ENCODE data around the gene PDP2.

The PDP2 gene

DNA sequence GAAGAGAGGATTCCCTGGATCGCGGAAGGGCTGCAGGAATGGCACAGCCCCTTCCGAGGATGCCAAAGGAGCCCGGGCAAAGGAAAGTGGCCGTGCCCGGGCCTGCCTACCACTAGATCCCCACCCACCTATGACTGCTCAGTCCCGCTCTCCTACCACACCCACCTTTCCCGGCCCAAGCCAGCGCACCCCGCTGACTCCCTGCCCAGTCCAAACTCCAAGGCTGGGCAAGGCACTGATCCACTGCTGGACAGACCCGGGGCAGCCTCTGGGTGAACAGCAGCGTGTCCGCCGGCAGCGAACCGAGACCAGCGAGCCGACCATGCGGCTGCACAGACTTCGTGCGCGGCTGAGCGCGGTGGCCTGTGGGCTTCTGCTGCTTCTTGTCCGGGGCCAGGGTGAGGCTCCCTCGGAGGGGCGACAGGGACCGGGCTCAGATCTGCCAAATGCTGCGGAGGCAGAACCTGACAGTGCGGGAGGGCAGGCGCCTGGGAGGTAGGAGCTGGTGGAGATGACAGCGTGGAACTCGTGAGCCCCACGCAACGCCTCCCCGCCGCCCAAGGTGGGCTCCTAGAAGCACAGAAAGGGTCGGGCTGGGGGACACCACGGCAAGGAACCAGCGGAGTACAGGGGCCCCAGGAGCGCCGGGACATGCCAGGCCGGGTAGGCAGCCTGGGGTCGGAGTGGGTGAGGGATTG, 55.1 kb downstream of the PDP2 start, which contains the start of gene CES2:
TSS of gene CES2 (plus strand) at position 203 of the 698 bp plus-strand sequence. CDS start at position 323, 120 bp downstream.
- peaks cover 9% of the 10 kb centered on the region for H3K79me2 ChIP-seq (ENCODE audit: control insufficient read depth, insufficient read depth, low read length, poor library complexity)
- no peak within 1 kb of the TSS for H3K23ac ChIP-seq (ENCODE audit: low read length)
- H3K27ac ChIP-seq (ENCODE audit: low read depth, low read length): peak within 1 kb of the TSS; percentile 46
- H2AK5ac ChIP-seq (ENCODE audit: low read length): peak within 1 kb of the TSS; percentile 96
- DNase-seq: peak in 1 of 2 donors; percentile 25
- H3K79me1 ChIP-seq (ENCODE audit: low read length): peaks cover 8% of the 10 kb centered on the region
- peak within 1 kb of the TSS; percentile 88 for H4K12ac ChIP-seq (ENCODE audit: low read depth, low read length)
- H3K4ac ChIP-seq (ENCODE audit: low read depth, low read length): peak within 1 kb of the TSS; percentile 84
- peaks cover 22% of the 10 kb centered on the region in 2 experiments for H3K36me3 ChIP-seq (ENCODE audit: control insufficient read depth in 1 of 2, insufficient read depth in 2 of 2, low read length in 2 of 2)
- no peaks in the 10 kb centered on the region for H3K27me3 ChIP-seq (ENCODE audit: insufficient read depth, low read length)
- H4K8ac ChIP-seq (ENCODE audit: low read depth, low read length): peak within 1 kb of the TSS; percentile 95
- WGBS (ENCODE audit: extremely low coverage, insufficient coverage, insufficient read length): no CpG with 5 or more reads among the region's 44 CpGs
- H3K4me3 ChIP-seq (ENCODE audit: low read depth, low read length): peak within 1 kb of the TSS; percentile 97
- H4K91ac ChIP-seq (ENCODE audit: low read depth, low read length): peak within 1 kb of the TSS; percentile 91
- peak within 1 kb of the TSS; percentile 81 for H3K4me2 ChIP-seq (ENCODE audit: low read length)
- H3K4me1 ChIP-seq (ENCODE audit: control insufficient read depth in 1 of 2, insufficient read depth in 2 of 2, low read length in 2 of 2): peaks cover 15 to 16% of the 10 kb centered on the region in 2 experiments
- peak within 1 kb of the TSS; percentile 74 for H2BK120ac ChIP-seq (ENCODE audit: insufficient read depth, low read length, poor library complexity)
- H2BK5ac ChIP-seq (ENCODE audit: low read depth, low read length, poor library complexity): peak within 1 kb of the TSS; percentile 58
- peak within 1 kb of the TSS; percentile 96 for H3K14ac ChIP-seq (ENCODE audit: low read length)
- H3K18ac ChIP-seq (ENCODE audit: low read length): peak within 1 kb of the TSS; percentile 98
- H3K9ac ChIP-seq (ENCODE audit: low read length): peak within 1 kb of the TSS; percentile 98
- H2BK12ac ChIP-seq (ENCODE audit: low read length): no peak within 1 kb of the TSS
- no peaks in the 10 kb centered on the region for H3K9me3 ChIP-seq (ENCODE audit: insufficient read depth, low read depth, low read length)
- peak within 1 kb of the TSS; percentile 98 for H2AFZ ChIP-seq (ENCODE audit: insufficient read depth, low read length, poor library complexity)

- peaks cover 32% of the 10 kb centered on the region in 2 experiments for H3K36me3 ChIP-seq (ENCODE audit: control insufficient read depth in 1 of 2, insufficient read depth in 2 of 2, low read length in 2 of 2)
- peaks cover 8% of the 10 kb centered on the region for H3K79me1 ChIP-seq (ENCODE audit: low read length)
- H2AK5ac ChIP-seq (ENCODE audit: low read length): no peak overlapping the region
- no peak overlapping the region for H2BK120ac ChIP-seq (ENCODE audit: insufficient read depth, low read length, poor library complexity)
- H4K91ac ChIP-seq (ENCODE audit: low read depth, low read length): no peak overlapping the region
- H3K4ac ChIP-seq (ENCODE audit: low read depth, low read length): no peak overlapping the region
- no peak overlapping the region for H2AFZ ChIP-seq (ENCODE audit: insufficient read depth, low read length, poor library complexity)
- no peaks in the 10 kb centered on the region for H3K27me3 ChIP-seq (ENCODE audit: insufficient read depth, low read length)
- no peak overlapping the region for H3K18ac ChIP-seq (ENCODE audit: low read length)
- no peak overlapping the region for H3K9ac ChIP-seq (ENCODE audit: low read length)
- H3K4me1 ChIP-seq (ENCODE audit: control insufficient read depth in 1 of 2, insufficient read depth in 2 of 2, low read length in 2 of 2): peaks cover 15 to 16% of the 10 kb centered on the region in 2 experiments
- no peak overlapping the region for H3K4me3 ChIP-seq (ENCODE audit: low read depth, low read length)
- no peaks in the 10 kb centered on the region for H3K9me3 ChIP-seq (ENCODE audit: insufficient read depth, low read depth, low read length)
- no peak overlapping the region for H4K12ac ChIP-seq (ENCODE audit: low read depth, low read length)
- H3K14ac ChIP-seq (ENCODE audit: low read length): no peak overlapping the region
- no peak overlapping the region for H4K8ac ChIP-seq (ENCODE audit: low read depth, low read length)
- H3K27ac ChIP-seq (ENCODE audit: low read depth, low read length): no peak overlapping the region
- H3K4me2 ChIP-seq (ENCODE audit: low read length): no peak overlapping the region
- WGBS (ENCODE audit: extremely low coverage, insufficient coverage, insufficient read length): no CpG with 5 or more reads among the region's 6 CpGs
- no peak overlapping the region for H3K23ac ChIP-seq (ENCODE audit: low read length)
- no peak for DNase-seq
- no peak overlapping the region for H2BK12ac ChIP-seq (ENCODE audit: low read length)
- H2BK5ac ChIP-seq (ENCODE audit: low read depth, low read length, poor library complexity): no peak overlapping the region
- H3K79me2 ChIP-seq (ENCODE audit: control insufficient read depth, insufficient read depth, low read length, poor library complexity): peaks cover 9% of the 10 kb centered on the region
Observed at GRCh38 chr16:66936462-66936861, 56.1 kb downstream of the PDP2 start.

GRCh38 chr16:66936889-66937554, 56.7 kb downstream of the PDP2 start:
- WGBS (ENCODE audit: extremely low coverage, insufficient coverage, insufficient read length): no CpG with 5 or more reads among the region's 4 CpGs
- peaks cover 37% of the 10 kb centered on the region in 2 experiments for H3K36me3 ChIP-seq (ENCODE audit: control insufficient read depth in 1 of 2, insufficient read depth in 2 of 2, low read length in 2 of 2)
- H2AK5ac ChIP-seq (ENCODE audit: low read length): no peak overlapping the region
- H3K18ac ChIP-seq (ENCODE audit: low read length): no peak overlapping the region
- no peaks in the 10 kb centered on the region for H3K9me3 ChIP-seq (ENCODE audit: insufficient read depth, low read depth, low read length)
- no peak overlapping the region for H2AFZ ChIP-seq (ENCODE audit: insufficient read depth, low read length, poor library complexity)
- peaks cover 8% of the 10 kb centered on the region for H3K79me1 ChIP-seq (ENCODE audit: low read length)
- no peak overlapping the region for H4K12ac ChIP-seq (ENCODE audit: low read depth, low read length)
- H4K91ac ChIP-seq (ENCODE audit: low read depth, low read length): no peak overlapping the region
- no peak overlapping the region for H3K14ac ChIP-seq (ENCODE audit: low read length)
- H3K4me3 ChIP-seq (ENCODE audit: low read depth, low read length): no peak overlapping the region
- H4K8ac ChIP-seq (ENCODE audit: low read depth, low read length): no peak overlapping the region
- peaks cover 15 to 16% of the 10 kb centered on the region in 2 experiments for H3K4me1 ChIP-seq (ENCODE audit: control insufficient read depth in 1 of 2, insufficient read depth in 2 of 2, low read length in 2 of 2)
- no peak overlapping the region for H3K23ac ChIP-seq (ENCODE audit: low read length)
- H3K9ac ChIP-seq (ENCODE audit: low read length): no peak overlapping the region
- no peak overlapping the region for H2BK5ac ChIP-seq (ENCODE audit: low read depth, low read length, poor library complexity)
- no peak overlapping the region for H3K4ac ChIP-seq (ENCODE audit: low read depth, low read length)
- no peak overlapping the region for H3K4me2 ChIP-seq (ENCODE audit: low read length)
- no peak overlapping the region for H3K27ac ChIP-seq (ENCODE audit: low read depth, low read length)
- H3K79me2 ChIP-seq (ENCODE audit: control insufficient read depth, insufficient read depth, low read length, poor library complexity): peaks cover 9% of the 10 kb centered on the region
- no peak overlapping the region for H2BK120ac ChIP-seq (ENCODE audit: insufficient read depth, low read length, poor library complexity)
- H2BK12ac ChIP-seq (ENCODE audit: low read length): no peak overlapping the region
- DNase-seq: no peak
- no peaks in the 10 kb centered on the region for H3K27me3 ChIP-seq (ENCODE audit: insufficient read depth, low read length)

- H2BK12ac ChIP-seq (ENCODE audit: low read length): no peak overlapping the region
- H3K4me3 ChIP-seq (ENCODE audit: low read depth, low read length): no peak overlapping the region
- H3K4ac ChIP-seq (ENCODE audit: low read depth, low read length): no peak overlapping the region
- no peak overlapping the region for H2AK5ac ChIP-seq (ENCODE audit: low read length)
- no peak overlapping the region for H4K8ac ChIP-seq (ENCODE audit: low read depth, low read length)
- H4K91ac ChIP-seq (ENCODE audit: low read depth, low read length): no peak overlapping the region
- H3K23ac ChIP-seq (ENCODE audit: low read length): no peak overlapping the region
- peaks cover 38 to 40% of the 10 kb centered on the region in 2 experiments for H3K36me3 ChIP-seq (ENCODE audit: control insufficient read depth in 1 of 2, insufficient read depth in 2 of 2, low read length in 2 of 2)
- H3K4me1 ChIP-seq (ENCODE audit: control insufficient read depth in 1 of 2, insufficient read depth in 2 of 2, low read length in 2 of 2): peaks cover 15 to 16% of the 10 kb centered on the region in 2 experiments
- no peak overlapping the region for H3K18ac ChIP-seq (ENCODE audit: low read length)
- H3K9me3 ChIP-seq (ENCODE audit: insufficient read depth, low read depth, low read length): no peaks in the 10 kb centered on the region
- no peak for DNase-seq
- H3K4me2 ChIP-seq (ENCODE audit: low read length): no peak overlapping the region
- peaks cover 8% of the 10 kb centered on the region for H3K79me1 ChIP-seq (ENCODE audit: low read length)
- H3K79me2 ChIP-seq (ENCODE audit: control insufficient read depth, insufficient read depth, low read length, poor library complexity): peaks cover 9% of the 10 kb centered on the region
- H3K9ac ChIP-seq (ENCODE audit: low read length): no peak overlapping the region
- no peak overlapping the region for H4K12ac ChIP-seq (ENCODE audit: low read depth, low read length)
- no peak overlapping the region for H2BK5ac ChIP-seq (ENCODE audit: low read depth, low read length, poor library complexity)
- H3K27me3 ChIP-seq (ENCODE audit: insufficient read depth, low read length): no peaks in the 10 kb centered on the region
- no peak overlapping the region for H2AFZ ChIP-seq (ENCODE audit: insufficient read depth, low read length, poor library complexity)
- WGBS (ENCODE audit: extremely low coverage, insufficient coverage, insufficient read length): no CpG with 5 or more reads among the region's 10 CpGs
- no peak overlapping the region for H3K27ac ChIP-seq (ENCODE audit: low read depth, low read length)
- H2BK120ac ChIP-seq (ENCODE audit: insufficient read depth, low read length, poor library complexity): no peak overlapping the region
- no peak overlapping the region for H3K14ac ChIP-seq (ENCODE audit: low read length)
Observed at GRCh38 chr16:66937725-66938337, 57.5 kb downstream of the PDP2 start.
